Activated CD4-positive, alpha-beta T cell treated with anti-CD3 and anti-CD28 coated beads, Interleukin-2, amount 10 ng/mL, durations not matched to agents 7 days and 5 days (primary cell): Measurements from ENCODE around the gene GRIP2. TPM values are rescaled to one million over a fixed set of nuclear protein-coding genes. Genes with fewer than 3 reads are reported as not detected.
A peak's percentile ranks its signal among the peaks of the same experiment; 100 is the strongest.

ENCODE experiments used
- CTCF ChIA-PET: fragments of 350-600 bp; sonication (Branson Sonifier 250); formaldehyde crosslinking; loops from one replicate; lab custom pipeline; 2021; ENCODE audit warnings: antibody characterized with exemption; lab: Charles Lee
- POLR2A ChIA-PET: fragments of 350-600 bp; sonication (Branson Sonifier 250); formaldehyde crosslinking; loops from one replicate; lab custom pipeline; 2021; ENCODE audit warnings: antibody characterized with exemption; lab: Charles Lee
- DNase-seq: peaks from one replicate; pipeline ENCODE4 v3.0.0-alpha.2; 2020
- H3K27ac Mint-ChIP-seq: one replicate; pipeline ENCODE4 v1.8.0; 2021; ENCODE audit warnings: mild to moderate bottlenecking, moderate library complexity, mixed read lengths
- H3K27me3 Mint-ChIP-seq: one replicate; pipeline ENCODE4 v1.8.0; 2021; ENCODE audit warnings: mixed read lengths
- H3K36me3 Mint-ChIP-seq: one replicate; pipeline ENCODE4 v1.8.0; 2021; ENCODE audit warnings: low read depth, mixed read lengths
- H3K4me1 Mint-ChIP-seq: one replicate; pipeline ENCODE4 v1.8.0; 2021; ENCODE audit warnings: mixed read lengths
- H3K4me3 Mint-ChIP-seq: one replicate; pipeline ENCODE4 v1.8.0; 2021; ENCODE audit warnings: mild to moderate bottlenecking, moderate library complexity, mixed read lengths
- H3K9me3 Mint-ChIP-seq: one replicate; pipeline ENCODE4 v1.8.0; 2021; ENCODE audit warnings: mixed read lengths
- total RNA-seq, 2 experiments: library from RNA; stranded (reverse); gene quantifications; one replicate each; pipeline ENCODE4 v1.2.3, GENCODE V29; 2021

Gene GRIP2
- total RNA-seq, 2 experiments from 2014 or later, result 0.15 to 0.45 TPM

DNA sequence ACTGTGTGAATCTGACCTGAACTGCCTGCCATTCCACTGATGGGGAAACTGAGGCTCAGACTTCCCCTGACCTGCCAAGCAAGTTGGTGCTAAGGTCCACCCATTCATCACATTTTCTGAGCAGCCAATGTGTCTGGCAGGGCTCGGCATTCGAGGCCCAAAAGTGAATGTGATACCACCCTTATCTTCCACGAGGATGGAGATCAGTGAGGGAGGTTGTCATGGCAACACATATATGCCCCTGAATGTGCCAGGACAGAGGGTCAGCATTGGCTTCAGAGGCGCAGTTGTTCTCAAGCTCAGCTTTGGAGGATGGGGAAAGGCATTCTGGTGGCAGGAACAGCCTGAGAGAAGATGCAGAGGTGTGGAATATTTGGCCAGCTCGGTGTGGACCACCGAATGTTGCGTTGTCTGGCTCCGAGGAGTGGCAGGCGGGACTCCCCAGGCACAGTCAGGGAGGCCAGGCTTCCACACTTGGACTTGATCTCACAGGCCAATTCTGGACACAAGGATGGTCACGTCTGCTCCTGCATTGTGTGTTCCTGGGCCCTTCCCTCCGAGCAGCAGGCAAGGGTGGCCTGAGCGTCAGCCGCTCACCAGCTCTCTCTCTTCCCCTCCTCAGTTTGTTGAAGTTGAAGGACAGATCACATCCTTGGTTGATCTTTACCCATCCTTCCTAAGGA is 63.4 kb downstream of the GRIP2 start:
- no peaks in the 10 kb centered on the region for H3K27me3 Mint-ChIP-seq
- no peak overlapping the region for H3K4me3 Mint-ChIP-seq
- no peaks in the 10 kb centered on the region for H3K9me3 Mint-ChIP-seq
- POLR2A ChIA-PET, result no interaction called here
- no peak overlapping the region for H3K27ac Mint-ChIP-seq
- peaks cover 25% of the 10 kb centered on the region for H3K36me3 Mint-ChIP-seq
- no peaks in the 10 kb centered on the region for H3K4me1 Mint-ChIP-seq
- no peak for DNase-seq
- CTCF ChIA-PET, result no interaction called here

DNA sequence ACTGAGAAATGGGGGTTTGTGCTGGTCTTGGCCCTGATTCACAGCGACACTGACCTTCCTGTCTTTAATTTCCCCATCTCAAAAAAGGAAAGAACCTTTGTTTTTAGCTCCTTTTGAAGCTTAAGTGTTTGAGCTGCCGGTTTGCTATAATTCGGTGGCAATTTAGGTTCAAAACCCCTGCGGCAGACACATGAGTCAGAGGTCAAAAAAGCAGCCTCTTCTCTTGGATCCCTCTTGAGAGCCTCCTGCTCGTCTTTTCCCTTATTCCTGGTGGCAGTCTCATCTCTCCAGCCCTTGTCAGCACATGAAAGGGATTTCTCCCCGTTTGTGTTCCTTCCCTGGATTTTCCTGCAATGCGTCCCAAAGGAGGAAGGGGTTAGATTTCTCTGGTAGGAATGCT is 64.5 kb downstream of the GRIP2 start:
- DNase-seq, result no peak
- no peaks in the 10 kb centered on the region for H3K9me3 Mint-ChIP-seq
- H3K27me3 Mint-ChIP-seq, result no peaks in the 10 kb centered on the region
- no peak overlapping the region for H3K27ac Mint-ChIP-seq
- ChIA-PET CTCF (no interaction called here), POLR2A (no interaction called here)
- H3K4me3 Mint-ChIP-seq, result no peak overlapping the region
- H3K36me3 Mint-ChIP-seq, result peaks cover 17% of the 10 kb centered on the region
- H3K4me1 Mint-ChIP-seq, result no peaks in the 10 kb centered on the region

DNA sequence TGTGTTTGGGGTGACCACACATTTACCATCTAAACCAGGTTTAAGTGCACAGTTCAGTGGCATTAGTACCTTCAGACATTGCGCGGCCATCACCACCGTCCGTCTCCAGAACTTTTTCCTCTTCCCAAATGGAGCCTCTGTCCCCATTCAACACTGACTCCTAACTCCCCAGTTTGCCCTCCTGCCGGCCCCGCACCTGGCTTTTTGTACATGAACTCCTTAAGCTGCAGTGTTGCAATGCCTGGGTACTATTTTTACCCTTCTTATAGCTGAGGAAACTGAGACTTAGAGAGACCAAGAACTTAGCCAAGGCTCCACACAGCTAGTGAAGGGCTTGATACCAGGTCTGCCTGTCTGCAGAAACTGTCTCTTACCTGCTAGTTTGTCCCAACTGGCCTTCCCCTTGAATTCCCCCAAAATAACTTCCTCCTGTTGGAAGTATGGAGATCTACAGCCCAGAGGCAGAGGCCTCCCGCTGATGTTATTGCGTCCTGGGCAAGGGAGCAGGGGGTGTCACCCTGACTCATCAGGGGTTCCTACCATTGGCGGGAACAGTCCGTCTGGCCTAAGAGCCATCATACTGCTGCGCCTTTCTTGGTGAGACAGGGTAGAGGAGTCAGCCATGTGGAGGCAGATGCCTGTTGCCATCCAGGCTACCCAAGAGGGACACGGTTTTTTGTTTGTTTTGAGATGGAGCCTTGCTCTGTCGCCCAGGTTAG is 65.6 kb downstream of the GRIP2 start:
- DNase-seq, result no peak
- Mint-ChIP-seq H3K36me3 (peaks cover 13% of the 10 kb centered on the region), H3K4me3 (no peak overlapping the region), H3K27ac (peak overlapping the region; percentile 62), H3K9me3 (no peaks in the 10 kb centered on the region), H3K27me3 (no peaks in the 10 kb centered on the region), H3K4me1 (no peaks in the 10 kb centered on the region)
- ChIA-PET POLR2A (no interaction called here), CTCF (interaction anchor here (1.3 kb wide), 1 partner anchor 184 kb away, joined by 3 read pairs; no protein-coding TSS in a partner anchor)

DNA sequence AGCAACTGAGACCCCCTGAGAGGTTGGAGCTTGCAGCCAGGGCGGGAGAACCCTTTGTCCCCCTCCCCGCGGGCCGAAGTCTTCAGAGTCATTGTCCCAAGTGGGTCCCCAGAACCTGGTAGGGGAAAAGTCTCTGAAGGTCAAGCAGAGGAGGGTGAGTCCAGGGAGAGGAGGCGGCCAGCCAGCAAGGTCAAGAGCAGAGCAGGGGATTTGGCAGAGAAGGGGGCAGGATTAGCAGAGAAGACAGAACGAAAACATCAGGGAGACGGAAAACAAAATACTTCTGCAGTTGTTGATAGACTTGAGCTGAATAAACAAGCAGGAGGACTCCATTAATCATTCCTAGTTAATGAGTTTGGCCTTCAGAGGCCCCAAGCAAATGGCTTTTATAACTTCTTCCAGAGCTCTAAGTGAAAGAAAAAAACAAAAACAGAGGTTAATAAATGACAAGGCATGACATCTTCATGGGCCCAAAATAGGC is 66.7 kb downstream of the GRIP2 start:
- CTCF ChIA-PET, result interaction anchor here (1.3 kb wide), 1 partner anchor 182 kb away, joined by 3 read pairs; no protein-coding TSS in a partner anchor
- Mint-ChIP-seq H3K9me3 (no peaks in the 10 kb centered on the region), H3K4me1 (no peaks in the 10 kb centered on the region), H3K27me3 (no peaks in the 10 kb centered on the region), H3K4me3 (no peak overlapping the region), H3K36me3 (peaks cover 11% of the 10 kb centered on the region), H3K27ac (no peak overlapping the region)
- no peak for DNase-seq
- POLR2A ChIA-PET, result no interaction called here

DNA sequence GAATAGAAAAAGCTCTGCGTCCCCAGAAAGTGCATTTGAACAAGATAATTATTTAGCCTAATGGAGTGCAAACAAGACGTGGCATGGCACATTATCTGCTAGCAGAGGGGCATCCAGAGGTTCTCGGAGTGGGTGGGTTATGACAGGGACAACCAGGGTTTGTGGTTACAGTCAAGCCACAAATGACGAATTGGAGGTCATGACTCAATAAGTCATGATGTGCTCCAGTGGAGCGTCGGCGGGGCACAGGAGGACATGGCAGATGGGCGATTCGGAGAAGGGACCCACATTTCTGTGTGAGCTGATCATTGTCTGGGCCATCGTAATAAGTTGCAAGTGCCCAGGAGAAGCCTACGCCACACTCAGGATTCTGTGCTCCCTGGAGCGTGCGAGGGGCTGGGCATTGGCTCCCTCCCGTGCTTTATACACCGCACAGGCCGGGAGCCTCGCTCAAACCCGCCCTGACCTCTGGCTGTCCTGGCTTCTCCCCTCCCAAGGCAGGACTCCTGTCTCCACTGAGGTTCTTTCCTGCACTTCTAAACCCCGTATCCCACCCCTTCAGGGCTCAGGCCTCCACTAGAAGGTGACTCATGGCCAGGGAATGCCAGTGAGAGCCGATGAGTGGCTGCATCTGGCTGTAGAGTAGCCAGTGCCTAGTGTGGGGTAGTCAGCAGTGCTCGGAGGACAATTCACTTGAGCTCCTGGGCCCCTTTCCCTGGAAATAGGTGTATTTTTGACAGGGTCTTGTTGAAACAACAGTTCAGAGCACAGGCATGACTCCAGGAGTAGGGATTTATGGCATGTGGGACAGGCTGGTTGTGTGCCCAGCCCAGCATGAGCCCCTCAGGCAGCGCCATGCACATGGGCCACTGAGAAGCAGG is 67.4 kb downstream of the GRIP2 start:
- DNase-seq, result no peak
- ChIA-PET POLR2A (no interaction called here), CTCF (interaction anchor here (1.3 kb wide), 1 partner anchor 182 kb away, joined by 3 read pairs; no protein-coding TSS in a partner anchor)
- Mint-ChIP-seq H3K36me3 (peaks cover 8% of the 10 kb centered on the region), H3K4me1 (no peaks in the 10 kb centered on the region), H3K27ac (no peak overlapping the region), H3K9me3 (no peaks in the 10 kb centered on the region), H3K27me3 (no peaks in the 10 kb centered on the region), H3K4me3 (no peak overlapping the region)

DNA sequence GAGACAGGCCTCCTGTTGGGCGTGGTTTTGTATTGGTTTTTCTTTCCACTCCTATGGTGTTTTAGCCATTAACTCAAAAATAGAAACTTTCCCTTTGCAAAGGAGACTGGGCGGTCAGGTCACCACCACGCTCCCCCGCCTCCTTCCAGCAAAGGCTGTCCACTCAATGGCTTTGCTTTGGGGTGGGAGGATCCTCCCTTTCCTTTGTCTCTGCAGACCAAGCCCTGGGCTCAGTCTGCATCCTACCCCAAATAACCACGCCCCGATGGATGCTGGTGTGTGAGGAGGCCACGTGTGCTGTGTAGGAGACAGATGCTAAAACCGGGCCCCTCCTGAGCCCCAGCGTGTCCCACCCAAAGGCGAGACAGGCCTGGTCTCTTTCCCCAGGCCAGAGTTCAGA is 68.5 kb downstream of the GRIP2 start:
- H3K4me3 Mint-ChIP-seq, result no peak overlapping the region
- ChIA-PET CTCF (no interaction called here), POLR2A (no interaction called here)
- no peaks in the 10 kb centered on the region for H3K27me3 Mint-ChIP-seq
- no peak overlapping the region for H3K27ac Mint-ChIP-seq
- H3K4me1 Mint-ChIP-seq, result no peaks in the 10 kb centered on the region
- DNase-seq, result no peak
- H3K36me3 Mint-ChIP-seq, result peaks cover 7% of the 10 kb centered on the region
- no peaks in the 10 kb centered on the region for H3K9me3 Mint-ChIP-seq

DNA sequence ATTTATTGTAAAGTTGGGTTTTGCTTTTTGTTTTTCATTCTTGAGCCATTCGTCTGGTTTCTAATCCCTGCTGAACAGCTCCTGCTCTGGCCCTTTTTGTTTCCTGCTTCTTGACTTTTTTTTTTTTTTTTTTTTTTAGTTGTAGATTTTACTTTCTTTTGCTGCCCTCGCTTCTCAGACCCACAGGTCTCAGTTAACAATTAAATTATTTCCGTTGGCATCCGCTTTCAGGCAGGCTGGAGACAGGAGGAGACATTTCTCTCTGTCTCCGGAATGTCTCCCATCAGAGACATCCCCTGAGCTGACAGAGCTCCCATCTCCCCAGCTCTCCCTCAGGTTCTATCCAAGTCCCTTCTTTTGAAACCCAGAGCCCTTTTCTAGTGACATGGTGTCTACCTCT is 69.1 kb downstream of the GRIP2 start:
- peaks cover 7% of the 10 kb centered on the region for H3K36me3 Mint-ChIP-seq
- H3K9me3 Mint-ChIP-seq, result no peaks in the 10 kb centered on the region
- no peak overlapping the region for H3K4me3 Mint-ChIP-seq
- no peaks in the 10 kb centered on the region for H3K27me3 Mint-ChIP-seq
- ChIA-PET POLR2A (no interaction called here), CTCF (no interaction called here)
- no peaks in the 10 kb centered on the region for H3K4me1 Mint-ChIP-seq
- H3K27ac Mint-ChIP-seq, result no peak overlapping the region
- no peak for DNase-seq

DNA sequence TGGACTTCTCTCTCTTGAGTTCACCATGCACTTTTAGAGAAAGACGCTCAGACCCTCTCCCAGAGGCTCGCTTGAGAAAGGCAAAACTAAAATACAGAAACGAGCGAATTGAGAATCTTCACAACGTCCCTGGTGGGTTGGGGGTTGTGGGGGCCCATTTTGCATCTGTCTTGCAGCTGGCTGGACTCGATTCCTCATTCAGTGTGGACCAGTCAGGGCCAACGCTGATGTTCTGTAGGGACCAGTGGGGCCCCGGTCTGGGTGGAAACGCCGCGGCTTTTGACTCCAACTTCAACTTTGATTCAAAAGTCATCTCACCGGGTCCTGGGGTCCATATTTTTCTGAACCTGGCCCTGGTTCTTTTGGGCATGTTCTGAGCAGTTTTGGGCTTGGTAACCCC is 69.7 kb downstream of the GRIP2 start:
- Mint-ChIP-seq H3K36me3 (peaks cover 7% of the 10 kb centered on the region), H3K27ac (no peak overlapping the region), H3K4me3 (no peak overlapping the region), H3K4me1 (no peaks in the 10 kb centered on the region), H3K27me3 (no peaks in the 10 kb centered on the region), H3K9me3 (no peaks in the 10 kb centered on the region)
- no peak for DNase-seq
- CTCF ChIA-PET, result no interaction called here
- POLR2A ChIA-PET, result no interaction called here

DNA sequence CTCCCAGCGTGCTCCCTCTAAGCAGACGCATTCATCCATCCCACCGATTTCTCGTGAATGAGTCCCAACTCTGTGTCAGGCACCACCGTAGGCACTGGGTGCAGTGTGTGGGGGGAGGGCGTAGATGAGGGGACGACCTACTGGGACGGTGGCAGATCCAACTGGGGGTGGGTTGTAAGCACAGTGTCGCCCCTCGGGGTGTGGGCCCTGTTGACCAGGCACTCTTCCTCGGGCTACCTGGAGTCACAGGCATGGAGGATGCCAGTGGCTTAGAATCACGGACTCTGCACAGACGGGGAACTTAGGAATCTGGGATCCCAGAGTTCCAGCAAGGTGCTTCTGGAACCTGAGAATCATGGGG is 71.5 kb downstream of the GRIP2 start:
- DNase-seq, result no peak
- Mint-ChIP-seq H3K36me3 (peaks cover 10% of the 10 kb centered on the region), H3K27ac (no peak overlapping the region), H3K4me1 (no peaks in the 10 kb centered on the region), H3K27me3 (no peaks in the 10 kb centered on the region), H3K9me3 (no peaks in the 10 kb centered on the region), H3K4me3 (no peak overlapping the region)
- ChIA-PET POLR2A (no interaction called here), CTCF (interaction anchor here (0.6 to 1.2 kb wide), 9 partner anchors 12 to 1579 kb away, joined by 3 to 4 read pairs (median 3); no protein-coding TSS in a partner anchor)

DNA sequence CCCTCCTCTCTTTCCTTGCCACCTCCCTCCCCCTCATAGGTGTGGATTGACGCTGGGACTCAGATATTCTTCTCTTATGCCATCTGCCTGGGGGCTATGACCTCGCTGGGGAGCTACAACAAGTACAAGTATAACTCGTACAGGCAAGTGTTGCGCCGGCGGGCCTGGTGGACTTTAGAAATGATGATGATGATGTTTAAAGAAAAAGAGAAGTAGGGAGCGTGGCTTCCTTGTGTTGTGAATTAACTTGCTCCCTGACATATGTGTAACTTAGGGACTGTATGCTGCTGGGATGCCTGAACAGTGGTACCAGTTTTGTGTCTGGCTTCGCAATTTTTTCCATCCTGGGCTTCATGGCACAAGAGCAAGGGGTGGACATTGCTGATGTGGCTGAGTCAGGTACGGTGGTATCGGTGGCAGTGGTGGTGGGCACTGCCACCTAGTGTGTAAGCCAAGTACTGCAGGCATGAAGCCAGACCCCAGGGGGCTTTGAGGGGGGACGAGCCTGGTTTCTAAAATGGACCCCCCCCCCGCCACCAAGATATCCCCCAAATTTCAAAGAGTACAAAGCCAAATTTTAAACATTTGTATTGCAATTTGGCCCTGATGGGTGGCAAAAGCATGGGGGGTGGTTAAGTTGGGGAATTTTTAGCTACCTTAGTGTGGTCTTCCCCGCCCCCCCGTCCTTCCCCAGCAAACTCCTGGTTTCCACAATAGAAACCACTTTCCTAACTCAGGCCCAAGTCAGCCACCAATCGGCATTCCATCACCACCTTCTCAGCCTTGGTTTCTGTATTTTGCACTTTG is 72.1 kb downstream of the GRIP2 start:
- H3K36me3 Mint-ChIP-seq, result peaks cover 14% of the 10 kb centered on the region

DNA sequence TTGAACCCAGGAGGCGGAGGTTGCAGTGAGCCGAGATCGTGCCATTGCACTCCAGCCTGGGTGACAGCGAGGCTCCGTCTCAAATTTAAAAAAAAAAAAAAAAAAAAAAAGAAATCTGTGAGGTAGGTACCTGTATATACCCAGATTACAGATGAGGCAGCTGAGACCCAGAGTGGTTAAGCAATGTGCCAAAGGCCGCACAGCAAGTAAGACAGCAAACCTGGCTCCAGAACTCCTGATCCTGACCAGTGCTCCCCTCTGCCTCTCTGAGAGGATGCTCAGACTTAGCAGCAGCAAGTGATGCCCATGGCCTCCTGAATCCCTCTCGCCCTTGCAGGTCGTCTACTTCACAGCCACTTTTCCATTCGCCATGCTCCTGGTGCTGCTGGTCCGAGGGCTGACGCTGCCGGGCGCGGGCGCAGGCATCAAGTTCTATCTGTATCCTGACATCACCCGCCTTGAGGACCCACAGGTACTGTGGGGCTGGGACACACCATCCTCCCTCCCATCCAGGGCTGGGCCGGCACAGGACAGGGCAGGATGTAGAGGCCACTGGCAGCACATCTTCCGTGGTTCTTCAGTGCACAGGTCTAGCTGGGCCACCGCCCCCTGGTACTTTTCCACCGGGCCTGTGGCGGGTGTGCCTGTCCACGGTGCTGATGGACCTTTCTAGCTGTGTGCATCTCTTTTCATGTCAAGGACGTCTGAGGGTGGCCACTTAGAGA is 73.8 kb downstream of the GRIP2 start:
- H3K4me1 Mint-ChIP-seq, result no peaks in the 10 kb centered on the region
- no peaks in the 10 kb centered on the region for H3K9me3 Mint-ChIP-seq
- H3K27ac Mint-ChIP-seq, result no peak overlapping the region

More for the DNA sequence above, 72.1 kb downstream of the GRIP2 start:
- H3K4me1 Mint-ChIP-seq, result no peaks in the 10 kb centered on the region
- no peak overlapping the region for H3K27ac Mint-ChIP-seq
- POLR2A ChIA-PET, result no interaction called here
- CTCF ChIA-PET, result interaction anchor here (0.6 to 2.0 kb wide), 16 partner anchors 11 to 1579 kb away, joined by 3 to 5 read pairs (median 3); no protein-coding TSS in a partner anchor
- H3K4me3 Mint-ChIP-seq, result no peak overlapping the region
- no peaks in the 10 kb centered on the region for H3K9me3 Mint-ChIP-seq
- DNase-seq, result peak; percentile 41
- H3K27me3 Mint-ChIP-seq, result no peaks in the 10 kb centered on the region

More for the DNA sequence above, 73.8 kb downstream of the GRIP2 start:
- ChIA-PET CTCF (interaction anchor here (1.3 to 2.0 kb wide), 4 partner anchors 25 to 205 kb away, joined by 3 to 5 read pairs (median 4); no protein-coding TSS in a partner anchor), POLR2A (no interaction called here)
- H3K36me3 Mint-ChIP-seq, result peaks cover 14% of the 10 kb centered on the region
- no peak overlapping the region for H3K4me3 Mint-ChIP-seq
- DNase-seq, result no peak
- H3K27me3 Mint-ChIP-seq, result no peaks in the 10 kb centered on the region
